GM21737 (cell line): ENCODE measurements around the gene APOBEC3G.
"Not testable (repeated sequence)": the region's sequence is repeated elsewhere in the genome, so short reads cannot be mapped to it uniquely, and the experiment has no call there.

ENCODE experiments used
- ATAC-seq: cut with Tn5 transposase; IDR thresholded peaks from one replicate; pipeline ENCODE4 v1.9.1; 2021; ENCODE audit warnings: mild to moderate bottlenecking, moderate library complexity; ENCODE audit not compliant: unreplicated experiment

The APOBEC3G gene

GRCh38 chr22:39066442-39067276 lies 10.4 kb upstream of the APOBEC3G start:
- ATAC-seq, result not testable (repeated sequence)

GRCh38 chr22:39068033-39068785 lies 8.9 kb upstream of the APOBEC3G start:
- no peak for ATAC-seq

- ATAC-seq, result no peak
These were observed 6.9 kb upstream of the APOBEC3G start for GRCh38 chr22:39070186-39070585.

GRCh38 chr22:39072581-39072981 lies 4.5 kb upstream of the APOBEC3G start:
- not testable (repeated sequence) for ATAC-seq

- ATAC-seq, result no peak
These were observed 3.1 kb upstream of the APOBEC3G start for GRCh38 chr22:39073981-39074380.

GRCh38 chr22:39076155-39077025 lies 685 bp upstream of the APOBEC3G start:
- ATAC-seq, result not testable (repeated sequence)

GRCh38 chr22:39077912-39078311 lies 837 bp downstream of the APOBEC3G start:
- not testable (repeated sequence) for ATAC-seq

- no peak for ATAC-seq
These were observed 1.3 kb downstream of the APOBEC3G start for GRCh38 chr22:39078329-39078728.

GRCh38 chr22:39079054-39079637 lies 2.1 kb downstream of the APOBEC3G start:
- not testable (repeated sequence) for ATAC-seq

GRCh38 chr22:39080052-39080762 lies 3.1 kb downstream of the APOBEC3G start:
- no peak for ATAC-seq

- ATAC-seq, result no peak
These were observed 3.9 kb downstream of the APOBEC3G start for GRCh38 chr22:39081016-39081415.

GRCh38 chr22:39081598-39081997 lies 4.5 kb downstream of the APOBEC3G start:
- ATAC-seq, result no peak

- no peak for ATAC-seq
These were observed 6.4 kb downstream of the APOBEC3G start for GRCh38 chr22:39083212-39084165.

- no peak for ATAC-seq
These were observed 7.6 kb downstream of the APOBEC3G start for GRCh38 chr22:39084666-39085065.

- no peak for ATAC-seq
These were observed 10.0 kb downstream of the APOBEC3G start for GRCh38 chr22:39087098-39087497.

GRCh38 chr22:39087881-39088684 lies 11.0 kb downstream of the APOBEC3G start:
- no peak for ATAC-seq

GRCh38 chr22:39088685-39089032 lies 11.6 kb downstream of the APOBEC3G start:
- ATAC-seq, result no peak

GRCh38 chr22:39089928-39090327 lies 12.9 kb downstream of the APOBEC3G start:
- no peak for ATAC-seq
